HFFc6 (cell line): ENCODE measurements around the gene MALT1. TPM values are rescaled to one million over a fixed set of nuclear protein-coding genes. Genes with fewer than 3 reads are reported as not detected.

ENCODE experiments used
- DNase-seq: peaks from one replicate; pipeline ENCODE4 v3.0.0-alpha.2; 2018
- H3K27ac Mint-ChIP-seq: 2 replicates; pipeline ENCODE4 v1.8.0; 2020; ENCODE audit warnings: mild to moderate bottlenecking, mixed read lengths
- H3K27me3 Mint-ChIP-seq: 2 replicates; pipeline ENCODE4 v1.8.0; 2021; ENCODE audit warnings: mild to moderate bottlenecking, moderate library complexity, mixed read lengths; ENCODE audit not compliant: insufficient read depth
- H3K36me3 Mint-ChIP-seq: 2 replicates; pipeline ENCODE4 v1.8.0; 2021; ENCODE audit warnings: low read depth, mixed read lengths
- H3K4me1 Mint-ChIP-seq: 2 replicates; pipeline ENCODE4 v1.8.0; 2020; ENCODE audit warnings: low read depth, mixed read lengths
- H3K4me3 Mint-ChIP-seq: 2 replicates; pipeline ENCODE4 v1.8.0; 2020; ENCODE audit warnings: mild to moderate bottlenecking, moderate library complexity, mixed read lengths
- H3K9me3 Mint-ChIP-seq: 2 replicates; pipeline ENCODE4 v1.8.0; 2020; ENCODE audit warnings: mild to moderate bottlenecking, mixed read lengths
- total RNA-seq, 6 experiments: library from RNA; stranded (reverse); fragmentation: NEBNext Ultra II Directional; extraction: Animal tissue kit (Norgen Biotek cat#: 25700); gene quantifications; 2 replicates in 1 of 6; 3 replicates in 5 of 6; pipeline ENCODE4 v1.2.3, GENCODE V29; 2021
- TF ChIP-seq, protein P1 (sequence below): fragments of 200-600 bp; sonication (generic); IDR thresholded peaks from 2 replicates; pipeline ENCODE4 v1.5.0; 2021; ENCODE audit warnings: antibody characterized with exemption, mild to moderate bottlenecking

Gene MALT1
- total RNA-seq, 6 experiments from 2014 or later: 19.9 to 25.6 (median 22.4) TPM

GRCh38 chr18:58748899-58749595 is 77.8 kb downstream of the MALT1 start:
- no peaks in the 10 kb centered on the region for H3K27me3 Mint-ChIP-seq
- H3K4me3 Mint-ChIP-seq: no peak overlapping the region
- H3K36me3 Mint-ChIP-seq: peaks cover 48% of the 10 kb centered on the region
- TF ChIP-seq, protein P1, sequence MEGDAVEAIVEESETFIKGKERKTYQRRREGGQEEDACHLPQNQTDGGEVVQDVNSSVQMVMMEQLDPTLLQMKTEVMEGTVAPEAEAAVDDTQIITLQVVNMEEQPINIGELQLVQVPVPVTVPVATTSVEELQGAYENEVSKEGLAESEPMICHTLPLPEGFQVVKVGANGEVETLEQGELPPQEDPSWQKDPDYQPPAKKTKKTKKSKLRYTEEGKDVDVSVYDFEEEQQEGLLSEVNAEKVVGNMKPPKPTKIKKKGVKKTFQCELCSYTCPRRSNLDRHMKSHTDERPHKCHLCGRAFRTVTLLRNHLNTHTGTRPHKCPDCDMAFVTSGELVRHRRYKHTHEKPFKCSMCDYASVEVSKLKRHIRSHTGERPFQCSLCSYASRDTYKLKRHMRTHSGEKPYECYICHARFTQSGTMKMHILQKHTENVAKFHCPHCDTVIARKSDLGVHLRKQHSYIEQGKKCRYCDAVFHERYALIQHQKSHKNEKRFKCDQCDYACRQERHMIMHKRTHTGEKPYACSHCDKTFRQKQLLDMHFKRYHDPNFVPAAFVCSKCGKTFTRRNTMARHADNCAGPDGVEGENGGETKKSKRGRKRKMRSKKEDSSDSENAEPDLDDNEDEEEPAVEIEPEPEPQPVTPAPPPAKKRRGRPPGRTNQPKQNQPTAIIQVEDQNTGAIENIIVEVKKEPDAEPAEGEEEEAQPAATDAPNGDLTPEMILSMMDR: no peak
- DNase-seq: no peak
- H3K27ac Mint-ChIP-seq: no peak overlapping the region
- H3K4me1 Mint-ChIP-seq: peaks cover 16% of the 10 kb centered on the region; the same call in 1 of the 2 replicates
- peaks cover 12% of the 10 kb centered on the region for H3K9me3 Mint-ChIP-seq

DNA sequence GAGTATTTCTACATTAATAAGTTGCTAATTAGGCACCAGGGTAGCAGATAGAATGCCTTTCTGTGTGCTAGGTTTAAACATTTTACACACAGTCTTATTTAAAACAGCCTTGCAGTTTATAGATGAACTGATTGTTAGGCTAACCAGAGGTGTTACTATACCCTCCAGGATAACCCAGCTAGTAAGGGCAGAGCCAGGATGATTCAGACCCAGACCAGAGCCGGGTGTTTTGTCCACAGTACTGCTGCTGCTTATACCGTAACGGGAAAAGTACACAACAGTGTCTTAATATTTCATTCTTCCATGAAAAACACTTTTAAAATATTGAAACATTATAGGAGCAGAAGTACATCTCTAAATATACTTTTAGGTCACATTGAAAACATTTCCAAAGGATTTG is 82.7 kb downstream of the MALT1 start:
- Mint-ChIP-seq H3K36me3 (peaks cover 19% of the 10 kb centered on the region), H3K4me1 (peaks cover 22% of the 10 kb centered on the region; the same call in 1 of the 2 replicates), H3K4me3 (no peak overlapping the region), H3K27me3 (peaks cover 4% of the 10 kb centered on the region), H3K27ac (no peak overlapping the region), H3K9me3 (no peaks in the 10 kb centered on the region)
- no peak for DNase-seq
- TF ChIP-seq, protein P1: no peak

DNA sequence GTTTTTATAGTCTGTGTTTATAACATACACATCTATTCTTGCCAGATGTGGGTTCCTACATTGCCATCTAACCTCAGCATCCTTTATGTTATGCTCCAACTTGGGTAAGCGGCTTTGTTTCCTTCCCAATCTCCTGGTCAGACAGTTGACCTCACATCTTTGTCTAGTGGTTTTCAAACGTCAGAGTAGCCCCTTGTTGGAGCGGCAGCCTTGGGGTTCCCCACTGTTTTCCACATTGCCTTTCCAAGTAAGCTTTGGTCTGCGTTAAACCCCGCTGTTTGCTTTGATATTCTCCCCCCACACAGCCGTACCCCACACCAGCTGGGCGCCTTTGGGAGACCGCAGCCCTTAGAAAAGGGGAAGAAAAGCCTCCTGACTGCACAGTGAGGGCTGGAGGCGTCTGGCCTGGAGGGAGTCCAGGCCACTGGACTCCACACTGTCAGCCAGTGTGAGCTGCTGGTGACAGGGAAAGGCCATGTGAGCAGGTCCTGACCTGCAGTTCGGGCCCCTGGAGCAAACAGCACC is 83.3 kb downstream of the MALT1 start:
- Mint-ChIP-seq H3K27ac (no peak overlapping the region), H3K27me3 (peaks cover 4% of the 10 kb centered on the region), H3K36me3 (peaks cover 13% of the 10 kb centered on the region), H3K4me1 (peaks cover 22% of the 10 kb centered on the region; the same call in 1 of the 2 replicates), H3K4me3 (no peak overlapping the region), H3K9me3 (no peaks in the 10 kb centered on the region)
- DNase-seq: no peak
- TF ChIP-seq, protein P1: no peak

DNA sequence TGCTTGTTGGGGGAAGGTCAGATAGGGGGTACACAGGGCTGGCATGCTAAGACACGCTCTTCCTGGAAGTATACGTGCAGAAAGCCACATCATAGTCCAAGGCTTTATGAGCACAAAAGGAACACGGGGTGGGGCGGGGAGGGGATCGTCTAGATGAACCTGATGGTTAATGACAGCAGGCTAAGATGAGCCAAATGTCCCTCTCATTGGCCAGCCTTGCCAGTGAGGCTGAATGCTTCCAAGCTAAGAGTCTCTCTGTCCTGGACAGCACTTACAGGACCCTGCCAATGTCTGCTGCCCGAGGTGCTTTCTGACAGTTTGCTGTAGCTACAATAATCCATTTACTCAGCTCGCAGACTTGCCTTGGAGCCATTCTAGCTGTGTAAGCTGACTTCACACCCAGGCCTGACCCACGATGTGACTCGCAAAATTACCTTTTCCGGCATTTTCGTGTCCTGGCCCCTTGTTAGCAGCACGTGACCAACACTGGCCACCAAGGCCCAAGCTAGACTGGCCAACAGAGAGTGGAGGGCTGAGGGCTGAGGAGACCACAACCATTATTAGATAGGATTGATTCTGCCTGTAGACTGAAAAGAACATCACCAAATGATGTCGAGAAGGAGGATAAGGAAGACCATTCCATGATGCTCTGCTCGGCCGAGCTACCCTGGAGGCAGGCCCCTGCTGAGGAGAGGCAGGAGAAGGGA is 84.2 kb downstream of the MALT1 start:
- H3K27ac Mint-ChIP-seq: no peak overlapping the region
- H3K36me3 Mint-ChIP-seq: peaks cover 4% of the 10 kb centered on the region
- H3K27me3 Mint-ChIP-seq: peaks cover 7% of the 10 kb centered on the region
- peaks cover 22% of the 10 kb centered on the region; the same call in 1 of the 2 replicates for H3K4me1 Mint-ChIP-seq
- H3K9me3 Mint-ChIP-seq: no peaks in the 10 kb centered on the region
- H3K4me3 Mint-ChIP-seq: no peak overlapping the region; the same call in 1 of the 2 replicates
- TF ChIP-seq, protein P1: no peak
- no peak for DNase-seq

DNA sequence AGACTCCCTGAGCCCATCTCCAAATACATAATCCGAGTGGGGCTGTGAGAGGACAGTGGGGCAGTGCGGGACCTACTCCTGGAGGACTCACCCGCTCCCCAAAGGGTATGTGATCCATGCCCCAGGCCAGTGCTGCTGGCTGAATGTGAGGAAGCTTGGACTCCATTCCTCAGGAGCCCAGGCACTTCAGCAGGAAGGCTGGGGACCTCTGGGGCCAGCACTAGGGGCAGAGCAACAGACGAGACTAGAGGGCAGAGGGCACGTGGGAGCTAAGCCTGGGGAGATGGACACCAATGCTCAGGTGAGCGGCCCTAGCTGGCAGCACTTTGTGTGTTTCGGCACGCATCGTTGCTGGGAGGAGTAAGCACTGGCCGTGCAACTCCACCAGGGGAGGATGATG is 84.9 kb downstream of the MALT1 start:
- DNase-seq: no peak
- Mint-ChIP-seq H3K4me1 (peaks cover 22% of the 10 kb centered on the region; the same call in 1 of the 2 replicates), H3K27ac (no peak overlapping the region), H3K4me3 (no peak overlapping the region), H3K9me3 (no peaks in the 10 kb centered on the region), H3K36me3 (no peaks in the 10 kb centered on the region), H3K27me3 (peaks cover 7% of the 10 kb centered on the region)
- TF ChIP-seq, protein P1: no peak
